Subcutaneous abdominal adipose tissue (tissue), 5 donors: ENCODE results near the gene EML6.

Experiments used
- H3K27ac ChIP-seq: one replicate; pipeline ENCODE4 v1.7.0; 2013; ENCODE audit warnings: low read depth, mild to moderate bottlenecking, inconsistent platforms, low read length, moderate library complexity
- H3K27me3 ChIP-seq, 5 donors: one replicate each; pipeline ENCODE4 v1.7.0; 2013; ENCODE audit warnings: low read length in 5 of 5, inconsistent platforms in 1 of 5; ENCODE audit not compliant: control insufficient read depth in 5 of 5, insufficient read depth in 4 of 5
- H3K36me3 ChIP-seq, 5 donors: one replicate each; pipeline ENCODE4 v1.7.0; 2013; ENCODE audit warnings: low read length in 5 of 5; ENCODE audit not compliant: control insufficient read depth in 5 of 5, insufficient read depth in 5 of 5
- H3K4me1 ChIP-seq, 5 donors: one replicate each; pipeline ENCODE4 v1.7.0; 2013; ENCODE audit warnings: low read length in 5 of 5, mild to moderate bottlenecking in 3 of 5, moderate library complexity in 1 of 5; ENCODE audit not compliant: control insufficient read depth in 5 of 5, insufficient read depth in 5 of 5
- H3K4me3 ChIP-seq, 5 donors: one replicate each; pipeline ENCODE4 v1.7.0; 2013; ENCODE audit warnings: low read length in 5 of 5, low read depth in 1 of 5
- H3K9ac ChIP-seq, 5 donors: one replicate each; pipeline ENCODE4 v1.7.0; 2013; ENCODE audit warnings: low read length in 5 of 5, mild to moderate bottlenecking in 4 of 5, moderate library complexity in 3 of 5
- H3K9me3 ChIP-seq, 5 donors: one replicate each; pipeline ENCODE4 v1.7.0; 2013; ENCODE audit warnings: low read length in 5 of 5; ENCODE audit not compliant: control insufficient read depth in 5 of 5
- donor health status: healthy.
- donor health status: healthy.
- donor health status: healthy.
- donor health status: healthy.
- donor health status: healthy.

Gene EML6

GRCh38 chr2:54909001-54909400, 185.5 kb downstream of the EML6 start:
- H3K27me3 ChIP-seq: no peaks in the 10 kb centered on the region
- H3K9me3 ChIP-seq: no peaks in the 10 kb centered on the region
- no peak overlapping the region for H3K27ac ChIP-seq
- H3K36me3 ChIP-seq: no peaks in the 10 kb centered on the region
- H3K4me3 ChIP-seq: no peak overlapping the region
- H3K9ac ChIP-seq: no peak overlapping the region
- peaks cover 3 to 11% (median 9%) of the 10 kb centered on the region in 5 donors for H3K4me1 ChIP-seq

- H3K9me3 ChIP-seq: no peaks in the 10 kb centered on the region
- no peak overlapping the region for H3K4me3 ChIP-seq
- H3K27ac ChIP-seq: no peak overlapping the region
- H3K4me1 ChIP-seq: peaks cover 0 to 7% (median 6%) of the 10 kb centered on the region in 5 donors
- H3K36me3 ChIP-seq: no peaks in the 10 kb centered on the region
- no peak overlapping the region for H3K9ac ChIP-seq
- no peaks in the 10 kb centered on the region for H3K27me3 ChIP-seq
Measured at GRCh38 chr2:54912305-54912704, 188.8 kb downstream of the EML6 start.

- Histone ChIP-seq H3K27ac (no peak overlapping the region), H3K9me3 (no peaks in the 10 kb centered on the region), H3K4me3 (no peak overlapping the region), H3K9ac (no peak overlapping the region), H3K36me3 (no peaks in the 10 kb centered on the region), H3K4me1 (peaks cover 0 to 7% (median 6%) of the 10 kb centered on the region in 5 donors), H3K27me3 (no peaks in the 10 kb centered on the region)
Measured at GRCh38 chr2:54912893-54913292, 189.4 kb downstream of the EML6 start.

GRCh38 chr2:54914637-54915036, 191.2 kb downstream of the EML6 start:
- Histone ChIP-seq H3K27ac (no peak overlapping the region), H3K4me3 (no peak overlapping the region), H3K4me1 (peaks cover 0 to 7% (median 6%) of the 10 kb centered on the region in 5 donors), H3K9me3 (no peaks in the 10 kb centered on the region), H3K27me3 (no peaks in the 10 kb centered on the region), H3K36me3 (no peaks in the 10 kb centered on the region), H3K9ac (no peak overlapping the region)

- Histone ChIP-seq H3K9me3 (no peaks in the 10 kb centered on the region), H3K9ac (no peak overlapping the region), H3K4me1 (peaks cover 0 to 7% (median 6%) of the 10 kb centered on the region in 5 donors), H3K27me3 (no peaks in the 10 kb centered on the region), H3K36me3 (no peaks in the 10 kb centered on the region), H3K4me3 (no peak overlapping the region), H3K27ac (no peak overlapping the region)
Measured at GRCh38 chr2:54915101-54915500, 191.6 kb downstream of the EML6 start.

GRCh38 chr2:54916637-54917036, 193.2 kb downstream of the EML6 start:
- Histone ChIP-seq H3K27ac (no peak overlapping the region), H3K9ac (no peak overlapping the region), H3K4me1 (peaks cover 0 to 7% (median 6%) of the 10 kb centered on the region in 5 donors), H3K36me3 (no peaks in the 10 kb centered on the region), H3K9me3 (peaks cover 0 to 4% (median 0%) of the 10 kb centered on the region in 5 donors), H3K27me3 (no peaks in the 10 kb centered on the region), H3K4me3 (no peak overlapping the region)

- Histone ChIP-seq H3K27ac (no peak overlapping the region), H3K4me3 (no peak overlapping the region), H3K27me3 (no peaks in the 10 kb centered on the region), H3K9ac (no peak overlapping the region), H3K36me3 (no peaks in the 10 kb centered on the region), H3K4me1 (peaks cover 0 to 7% (median 6%) of the 10 kb centered on the region in 5 donors), H3K9me3 (peaks cover 0 to 4% (median 0%) of the 10 kb centered on the region in 5 donors)
Measured at GRCh38 chr2:54918647-54919280, 195.3 kb downstream of the EML6 start.

- H3K9me3 ChIP-seq: peaks cover 0 to 4% (median 0%) of the 10 kb centered on the region in 5 donors
- no peak overlapping the region for H3K27ac ChIP-seq
- H3K4me3 ChIP-seq: no peak overlapping the region
- H3K27me3 ChIP-seq: no peaks in the 10 kb centered on the region
- no peak overlapping the region for H3K9ac ChIP-seq
- H3K36me3 ChIP-seq: no peaks in the 10 kb centered on the region
- peaks cover 0 to 8% (median under 1%) of the 10 kb centered on the region in 5 donors for H3K4me1 ChIP-seq
Measured at GRCh38 chr2:54920660-54921059, 197.2 kb downstream of the EML6 start.

GRCh38 chr2:54924121-54924520, 200.7 kb downstream of the EML6 start:
- Histone ChIP-seq H3K4me3 (no peak overlapping the region), H3K27me3 (no peaks in the 10 kb centered on the region), H3K9me3 (peaks cover 0 to 4% (median 0%) of the 10 kb centered on the region in 5 donors), H3K36me3 (no peaks in the 10 kb centered on the region), H3K27ac (no peak overlapping the region), H3K4me1 (peaks cover 0 to 23% (median 2%) of the 10 kb centered on the region in 5 donors), H3K9ac (no peak overlapping the region)

GRCh38 chr2:54925022-54925421, 201.6 kb downstream of the EML6 start:
- Histone ChIP-seq H3K9ac (no peak overlapping the region), H3K36me3 (no peaks in the 10 kb centered on the region), H3K4me3 (no peak overlapping the region), H3K27ac (no peak overlapping the region), H3K27me3 (no peaks in the 10 kb centered on the region), H3K4me1 (peaks cover 0 to 28% (median 2%) of the 10 kb centered on the region in 5 donors), H3K9me3 (peaks cover 0 to 4% (median 0%) of the 10 kb centered on the region in 5 donors)
